Neural cell (in vitro differentiated cells): ENCODE data around the gene ARL2. TPM values are rescaled to one million over a fixed set of nuclear protein-coding genes. Genes with fewer than 3 reads are reported as not detected.

Experiments used
- H2AFZ ChIP-seq: fragments of 200-600, 300-800 bp; sonication (generic), shearing (Covaris generic); 2 replicates; pipeline ENCODE4 v1.6.0; 2014; ENCODE audit warnings: low read depth, mild to moderate bottlenecking, antibody characterized with exemption, low read length, moderate library complexity
- H3F3A ChIP-seq: fragments of 200-600 bp; shearing (Covaris generic); 2 replicates; pipeline ENCODE4 v1.6.1; 2016; ENCODE audit warnings: mild to moderate bottlenecking, moderate library complexity, mixed read lengths, antibody characterized with exemption, low read length; ENCODE audit not compliant: insufficient read depth, poor library complexity, severe bottlenecking
- H3K27ac ChIP-seq: fragments of 200-600, 300-800 bp; sonication (generic), shearing (Covaris generic); 2 replicates; pipeline ENCODE4 v1.5.1; 2014; ENCODE audit warnings: mild to moderate bottlenecking, low read length, moderate library complexity
- H3K27me3 ChIP-seq: fragments of 300-800, 200-600 bp; sonication (generic), shearing (Covaris generic); 2 replicates; pipeline ENCODE4 v1.6.0; 2014; ENCODE audit warnings: mild to moderate bottlenecking, low read depth, low read length, moderate library complexity; ENCODE audit not compliant: insufficient read depth
- H3K36me3 ChIP-seq: fragments of 300-800, 200-600 bp; sonication (generic), shearing (Covaris generic); 2 replicates; pipeline ENCODE4 v1.5.1; 2014; ENCODE audit warnings: mild to moderate bottlenecking, antibody characterized with exemption, low read length, moderate library complexity; ENCODE audit not compliant: insufficient read depth
- H3K4me2 ChIP-seq: fragments of 300-800, 200-600 bp; sonication (generic), shearing (Covaris generic); 2 replicates; pipeline ENCODE4 v1.6.0; 2014; ENCODE audit warnings: mild to moderate bottlenecking, low read length
- H3K4me3 ChIP-seq: fragments of 300-800, 200-600 bp; sonication (generic), shearing (Covaris generic); 2 replicates; pipeline ENCODE4 v1.5.1; 2014; ENCODE audit warnings: mild to moderate bottlenecking, low read length, moderate library complexity
- H3K79me2 ChIP-seq: fragments of 200-600 bp; shearing (Covaris generic); replicated peaks from 2 replicates; pipeline ENCODE4 v1.6.0; 2014; ENCODE audit warnings: mild to moderate bottlenecking, low read length, moderate library complexity; ENCODE audit not compliant: insufficient read depth
- H3K9ac ChIP-seq: fragments of 300-800, 200-600 bp; sonication (generic), shearing (Covaris generic); 2 replicates; pipeline ENCODE4 v1.6.1; 2016; ENCODE audit warnings: mild to moderate bottlenecking, low read length, mixed read lengths
- H3K9me2 ChIP-seq: fragments of 200-600 bp; shearing (Covaris generic); 2 replicates; pipeline ENCODE4 v1.6.1; 2016; ENCODE audit warnings: mild to moderate bottlenecking, low read length, mixed read lengths; ENCODE audit not compliant: insufficient read depth
- H3K9me3 ChIP-seq: fragments of 200-600, 300-800 bp; sonication (generic), shearing (Covaris generic); 2 replicates; pipeline ENCODE4 v1.6.1; 2016; ENCODE audit warnings: mild to moderate bottlenecking, mixed run types, low read length, moderate library complexity, mixed read lengths
- H4K20me1 ChIP-seq: fragments of 200-600 bp; shearing (Covaris generic); 2 replicates; pipeline ENCODE4 v1.6.1; 2016; ENCODE audit warnings: mild to moderate bottlenecking, mixed run types; ENCODE audit not compliant: insufficient read depth
- CTCF ChIP-seq: fragments of 450-650 bp; IDR thresholded peaks from 2 replicates; pipeline ENCODE4 v1.5.1; 2014; ENCODE audit warnings: antibody characterized with exemption, mild to moderate bottlenecking, moderate library complexity; ENCODE audit not compliant: poor library complexity, severe bottlenecking
- EP300 ChIP-seq: fragments of 450-650 bp; conservative IDR thresholded peaks from 2 replicates; pipeline ENCODE4 v1.6.1; 2014; ENCODE audit warnings: antibody characterized with exemption, mild to moderate bottlenecking, moderate library complexity; ENCODE audit not compliant: poor library complexity, severe bottlenecking
- EZH2 ChIP-seq: fragments of 200-600, 300-800 bp; shearing (Covaris generic), sonication (generic); IDR thresholded peaks from 2 replicates; pipeline ENCODE4 v1.6.1; 2014; ENCODE audit warnings: antibody characterized with exemption, low read length, borderline replicate concordance, mild to moderate bottlenecking; ENCODE audit not compliant: insufficient read depth, poor library complexity, severe bottlenecking
- MXI1 ChIP-seq: fragments of 450-650 bp; conservative IDR thresholded peaks from 2 replicates; pipeline ENCODE4 v1.6.1; 2014; ENCODE audit warnings: antibody characterized with exemption, mild to moderate bottlenecking; ENCODE audit not compliant: poor library complexity, severe bottlenecking
- POLR2AphosphoS5 ChIP-seq: IDR thresholded peaks from 2 replicates; pipeline ENCODE4 v1.6.1; 2012
- RAD21 ChIP-seq: fragments of 450-650 bp; conservative IDR thresholded peaks from 2 replicates; pipeline ENCODE4 v1.6.1; 2014; ENCODE audit warnings: antibody characterized with exemption, mild to moderate bottlenecking, moderate library complexity
- REST ChIP-seq: IDR thresholded peaks from 2 replicates; pipeline ENCODE4 v1.6.1; 2012; ENCODE audit warnings: borderline replicate concordance
- SMC3 ChIP-seq: fragments of 450-650 bp; conservative IDR thresholded peaks from 2 replicates; pipeline ENCODE4 v1.6.1; 2014; ENCODE audit warnings: antibody characterized with exemption, mild to moderate bottlenecking, moderate library complexity; ENCODE audit not compliant: poor library complexity
- TAF1 ChIP-seq: IDR thresholded peaks from 2 replicates; pipeline ENCODE4 v1.6.1; 2012; ENCODE audit warnings: low read depth
- polyA minus RNA-seq: library from RNA; depleted of rRNA, polyadenylated mRNA; stranded (reverse); fragments of >200 nt; gene quantifications from 2 replicates; pipeline ENCODE4 v1.2.3, GENCODE V29; 2014
- polyA plus RNA-seq: library from polyadenylated mRNA; depleted of rRNA; stranded (reverse); fragments of >200 nt; gene quantifications from 2 replicates; pipeline ENCODE4 v1.2.3, GENCODE V29; 2014

ARL2 gene
- polyA plus RNA-seq (158 and 174 TPM in 2 replicates), polyA minus RNA-seq (61.1 and 63.0 TPM in 2 replicates)

DNA sequence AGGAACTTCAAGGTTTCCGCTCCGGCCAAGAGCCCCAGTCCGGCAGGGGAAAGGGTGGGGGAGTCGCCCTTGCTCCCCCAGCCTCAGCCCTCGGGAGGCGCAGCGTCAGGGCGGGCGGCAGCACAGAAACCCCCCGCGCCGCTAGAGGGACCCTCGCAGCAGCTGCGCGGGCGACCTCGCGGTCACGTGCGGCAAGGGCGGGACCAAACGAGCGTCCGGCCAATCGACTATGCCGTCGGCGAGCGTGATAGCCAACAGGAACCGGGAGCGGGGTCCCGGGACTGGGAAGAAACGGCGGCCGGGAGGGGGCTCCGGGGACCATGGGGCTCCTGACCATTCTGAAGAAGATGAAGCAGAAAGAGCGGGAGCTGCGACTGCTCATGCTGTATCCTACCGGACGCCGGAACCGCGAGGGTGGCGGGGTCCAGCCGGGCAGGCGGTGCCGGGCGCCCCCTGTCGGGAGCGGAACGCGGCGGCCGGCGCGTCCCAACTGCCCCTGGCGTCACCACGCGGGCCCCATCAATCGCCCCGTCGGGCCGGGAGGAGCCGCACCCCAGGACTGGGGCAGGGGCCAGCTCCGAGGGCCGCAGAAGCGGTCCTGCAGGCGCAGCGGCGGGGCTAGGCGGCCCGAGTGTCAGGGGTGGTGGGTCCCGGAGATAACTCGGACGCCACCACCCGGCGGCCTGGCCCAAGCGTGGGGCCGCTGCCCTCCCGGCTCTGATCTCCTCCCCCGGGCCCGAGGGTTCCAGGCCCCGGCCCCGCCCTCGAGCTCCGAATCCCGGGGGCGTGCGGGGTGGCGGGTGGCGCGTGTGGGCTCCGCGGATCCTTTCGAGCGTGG is at the start of gene ARL2:
TSS of gene ARL2 (plus strand) at position 273 of the 838 bp plus-strand sequence. CDS start at position 321, 48 bp downstream.
- Histone ChIP-seq H3K4me2 (peak within 1 kb of the TSS; percentile 55), H3K9me2 (no peaks in the 10 kb centered on the region), H3K9ac (peak within 1 kb of the TSS; percentile 84), H3K27ac (peak within 1 kb of the TSS; percentile 82), H2AFZ (peak within 1 kb of the TSS; percentile 92), H3K79me2 (no peaks in the 10 kb centered on the region), H4K20me1 (no peaks in the 10 kb centered on the region), H3F3A (no peaks in the 10 kb centered on the region), H3K36me3 (no peaks in the 10 kb centered on the region), H3K4me3 (peak within 1 kb of the TSS; percentile 90), H3K27me3 (no peaks in the 10 kb centered on the region), H3K9me3 (no peaks in the 10 kb centered on the region)
- peak; percentile 52 for TF ChIP-seq RAD21
- peak; percentile 97 for TF ChIP-seq CTCF
- TF ChIP-seq EZH2, result no peak
- TF ChIP-seq TAF1, result peak; percentile 37
- peak; percentile 50 for TF ChIP-seq EP300
- TF ChIP-seq SMC3, result peak; percentile 63
- TF ChIP-seq REST, result peak; percentile 47
- TF ChIP-seq POLR2AphosphoS5, result peak; percentile 54
- TF ChIP-seq MXI1, result peak; percentile 80

DNA sequence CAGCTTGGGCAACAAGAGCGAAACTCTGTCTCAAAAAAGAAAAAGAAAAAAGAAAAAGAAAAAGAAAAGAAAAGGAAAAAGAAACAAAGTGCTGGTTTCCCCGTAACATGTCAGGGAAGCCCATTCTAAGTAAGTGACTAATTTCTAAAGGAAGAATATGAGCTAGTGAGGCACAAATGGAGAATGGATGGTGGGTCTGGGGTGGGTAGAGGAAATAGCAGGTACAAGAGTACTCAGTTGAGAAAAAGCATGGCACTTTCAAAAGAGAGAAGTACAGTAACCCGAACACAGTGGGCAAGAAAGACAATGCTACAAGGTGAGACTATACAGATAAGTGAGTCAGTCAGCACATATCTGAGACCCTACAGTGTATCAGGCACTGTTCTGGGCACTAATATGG is 46.6 kb upstream of the ARL2 start:
- H3F3A ChIP-seq, result no peaks in the 10 kb centered on the region
- no peaks in the 10 kb centered on the region for H3K36me3 ChIP-seq
- H3K4me2 ChIP-seq, result no peak overlapping the region
- no peaks in the 10 kb centered on the region for H3K27me3 ChIP-seq
- H3K9ac ChIP-seq, result no peak overlapping the region
- no peak overlapping the region for H2AFZ ChIP-seq
- H3K9me3 ChIP-seq, result no peaks in the 10 kb centered on the region
- H3K9me2 ChIP-seq, result no peaks in the 10 kb centered on the region
- no peaks in the 10 kb centered on the region for H4K20me1 ChIP-seq
- no peak overlapping the region for H3K4me3 ChIP-seq
- no peak overlapping the region for H3K27ac ChIP-seq
- no peaks in the 10 kb centered on the region for H3K79me2 ChIP-seq
- TF ChIP-seq EP300, result no peak
- no peak for TF ChIP-seq TAF1
- TF ChIP-seq EZH2, result no peak
- no peak for TF ChIP-seq SMC3
- TF ChIP-seq CTCF, result no peak
- TF ChIP-seq MXI1, result no peak
- no peak for TF ChIP-seq REST
- no peak for TF ChIP-seq RAD21
- no peak for TF ChIP-seq POLR2AphosphoS5
